ENCODE measurements around the gene PBX2. TPM values are rescaled to one million over a fixed set of nuclear protein-coding genes. Genes with fewer than 3 reads are reported as not detected.

The PBX2 gene
- total and polyA plus RNA-seq, 2 experiments from 2014 or later = 7.2 to 111 TPM

DNA sequence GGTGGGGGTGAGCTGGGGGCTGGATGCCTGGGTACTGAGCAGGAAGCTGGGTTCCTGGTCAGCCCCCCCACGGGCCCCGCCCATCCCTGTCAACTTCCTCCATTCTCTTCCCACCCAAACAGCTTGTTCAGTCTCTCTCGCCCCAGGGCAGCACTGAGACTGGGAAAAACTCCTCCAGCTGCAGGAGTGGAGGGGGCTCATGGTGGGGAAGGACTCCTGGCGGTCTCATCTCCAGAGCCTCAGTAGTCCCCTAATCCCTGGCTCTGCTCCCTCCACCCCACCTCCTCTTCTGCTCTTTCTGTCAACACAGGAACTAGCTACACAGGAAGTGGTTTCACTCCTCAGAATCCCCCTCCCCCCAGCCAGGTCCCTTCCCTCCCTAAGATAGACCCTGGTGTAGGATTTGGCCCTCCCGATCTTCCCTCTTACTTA lies 2.6 kb upstream of the PBX2 start, which contains the start of gene GPSM3:
Gene GPSM3 (minus strand): TSS at position 36 of the 432 bp plus-strand sequence. CDS start 130 bp downstream, outside the sequence.
- peaks cover 12% of the 10 kb centered on the region for H3K79me2 ChIP-seq (replicated peaks; ENCODE audit: insufficient read depth)
- H3K36me3 Mint-ChIP-seq (ENCODE audit: low read depth) = peaks cover 14% of the 10 kb centered on the region
- no peaks in the 10 kb centered on the region for H4K20me1 ChIP-seq (replicated peaks; ENCODE audit: insufficient read depth)
- DNase-seq (ENCODE audit: low spot score) (peak; percentile 85), ATAC-seq (no peak)
- peaks cover 67% of the 10 kb centered on the region for H3K4me1 Mint-ChIP-seq
- no peaks in the 10 kb centered on the region for H3K9me2 ChIP-seq (ENCODE audit: insufficient read depth)
- peaks cover 59% of the 10 kb centered on the region for H3K4me1 ChIP-seq (ENCODE audit: insufficient read depth)
- peaks cover under 1% of the 10 kb centered on the region; the same call in 1 of the 2 replicates for H3K36me3 ChIP-seq (ENCODE audit: insufficient read depth)
- H3K27ac Mint-ChIP-seq = peak within 1 kb of the TSS; percentile 81
- H3K4me3 ChIP-seq = peak within 1 kb of the TSS; percentile 43
- H2AFZ ChIP-seq = no peak within 1 kb of the TSS
- H3K27me3 ChIP-seq (ENCODE audit: insufficient read depth) = no peaks in the 10 kb centered on the region
- peaks cover 28% of the 10 kb centered on the region for H3K27me3 Mint-ChIP-seq (ENCODE audit: insufficient read depth, low read depth, poor library complexity)
- peaks cover 21% of the 10 kb centered on the region for H3F3A ChIP-seq (replicated peaks; ENCODE audit: low read depth)
- H3K9me3 Mint-ChIP-seq = no peaks in the 10 kb centered on the region; the same call in 2 of the 3 replicates
- 0 out of 2 replicates have a peak within 1 kb of the TSS, but pooled peaks have one; percentile 28 for H3K27ac ChIP-seq (ENCODE audit: low read depth)
- TF ChIP-seq EZH2phosphoT487 (IDR thresholded peaks at IDR 0.05; ENCODE audit: unreplicated experiment) (no peak), NANOG (IDR thresholded peaks at IDR 0.05; ENCODE audit: borderline replicate concordance) (no peak), ZNF114 (CRISPR knock-in tag; IDR thresholded peaks at IDR 0.05) (no peak), CTCF (conservative IDR thresholded peaks at IDR 0.05; ENCODE audit: low read depth in 2 of 2) (no peak), JUNB (IDR thresholded peaks at IDR 0.05; ENCODE audit: unreplicated experiment) (no peak), ZNF331 (CRISPR knock-in tag; IDR thresholded peaks at IDR 0.05; ENCODE audit: low read depth) (no peak), POLR2AphosphoS5 (IDR thresholded peaks at IDR 0.05; ENCODE audit: low read depth) (no peak)
- TF ChIP-seq, protein P1, sequence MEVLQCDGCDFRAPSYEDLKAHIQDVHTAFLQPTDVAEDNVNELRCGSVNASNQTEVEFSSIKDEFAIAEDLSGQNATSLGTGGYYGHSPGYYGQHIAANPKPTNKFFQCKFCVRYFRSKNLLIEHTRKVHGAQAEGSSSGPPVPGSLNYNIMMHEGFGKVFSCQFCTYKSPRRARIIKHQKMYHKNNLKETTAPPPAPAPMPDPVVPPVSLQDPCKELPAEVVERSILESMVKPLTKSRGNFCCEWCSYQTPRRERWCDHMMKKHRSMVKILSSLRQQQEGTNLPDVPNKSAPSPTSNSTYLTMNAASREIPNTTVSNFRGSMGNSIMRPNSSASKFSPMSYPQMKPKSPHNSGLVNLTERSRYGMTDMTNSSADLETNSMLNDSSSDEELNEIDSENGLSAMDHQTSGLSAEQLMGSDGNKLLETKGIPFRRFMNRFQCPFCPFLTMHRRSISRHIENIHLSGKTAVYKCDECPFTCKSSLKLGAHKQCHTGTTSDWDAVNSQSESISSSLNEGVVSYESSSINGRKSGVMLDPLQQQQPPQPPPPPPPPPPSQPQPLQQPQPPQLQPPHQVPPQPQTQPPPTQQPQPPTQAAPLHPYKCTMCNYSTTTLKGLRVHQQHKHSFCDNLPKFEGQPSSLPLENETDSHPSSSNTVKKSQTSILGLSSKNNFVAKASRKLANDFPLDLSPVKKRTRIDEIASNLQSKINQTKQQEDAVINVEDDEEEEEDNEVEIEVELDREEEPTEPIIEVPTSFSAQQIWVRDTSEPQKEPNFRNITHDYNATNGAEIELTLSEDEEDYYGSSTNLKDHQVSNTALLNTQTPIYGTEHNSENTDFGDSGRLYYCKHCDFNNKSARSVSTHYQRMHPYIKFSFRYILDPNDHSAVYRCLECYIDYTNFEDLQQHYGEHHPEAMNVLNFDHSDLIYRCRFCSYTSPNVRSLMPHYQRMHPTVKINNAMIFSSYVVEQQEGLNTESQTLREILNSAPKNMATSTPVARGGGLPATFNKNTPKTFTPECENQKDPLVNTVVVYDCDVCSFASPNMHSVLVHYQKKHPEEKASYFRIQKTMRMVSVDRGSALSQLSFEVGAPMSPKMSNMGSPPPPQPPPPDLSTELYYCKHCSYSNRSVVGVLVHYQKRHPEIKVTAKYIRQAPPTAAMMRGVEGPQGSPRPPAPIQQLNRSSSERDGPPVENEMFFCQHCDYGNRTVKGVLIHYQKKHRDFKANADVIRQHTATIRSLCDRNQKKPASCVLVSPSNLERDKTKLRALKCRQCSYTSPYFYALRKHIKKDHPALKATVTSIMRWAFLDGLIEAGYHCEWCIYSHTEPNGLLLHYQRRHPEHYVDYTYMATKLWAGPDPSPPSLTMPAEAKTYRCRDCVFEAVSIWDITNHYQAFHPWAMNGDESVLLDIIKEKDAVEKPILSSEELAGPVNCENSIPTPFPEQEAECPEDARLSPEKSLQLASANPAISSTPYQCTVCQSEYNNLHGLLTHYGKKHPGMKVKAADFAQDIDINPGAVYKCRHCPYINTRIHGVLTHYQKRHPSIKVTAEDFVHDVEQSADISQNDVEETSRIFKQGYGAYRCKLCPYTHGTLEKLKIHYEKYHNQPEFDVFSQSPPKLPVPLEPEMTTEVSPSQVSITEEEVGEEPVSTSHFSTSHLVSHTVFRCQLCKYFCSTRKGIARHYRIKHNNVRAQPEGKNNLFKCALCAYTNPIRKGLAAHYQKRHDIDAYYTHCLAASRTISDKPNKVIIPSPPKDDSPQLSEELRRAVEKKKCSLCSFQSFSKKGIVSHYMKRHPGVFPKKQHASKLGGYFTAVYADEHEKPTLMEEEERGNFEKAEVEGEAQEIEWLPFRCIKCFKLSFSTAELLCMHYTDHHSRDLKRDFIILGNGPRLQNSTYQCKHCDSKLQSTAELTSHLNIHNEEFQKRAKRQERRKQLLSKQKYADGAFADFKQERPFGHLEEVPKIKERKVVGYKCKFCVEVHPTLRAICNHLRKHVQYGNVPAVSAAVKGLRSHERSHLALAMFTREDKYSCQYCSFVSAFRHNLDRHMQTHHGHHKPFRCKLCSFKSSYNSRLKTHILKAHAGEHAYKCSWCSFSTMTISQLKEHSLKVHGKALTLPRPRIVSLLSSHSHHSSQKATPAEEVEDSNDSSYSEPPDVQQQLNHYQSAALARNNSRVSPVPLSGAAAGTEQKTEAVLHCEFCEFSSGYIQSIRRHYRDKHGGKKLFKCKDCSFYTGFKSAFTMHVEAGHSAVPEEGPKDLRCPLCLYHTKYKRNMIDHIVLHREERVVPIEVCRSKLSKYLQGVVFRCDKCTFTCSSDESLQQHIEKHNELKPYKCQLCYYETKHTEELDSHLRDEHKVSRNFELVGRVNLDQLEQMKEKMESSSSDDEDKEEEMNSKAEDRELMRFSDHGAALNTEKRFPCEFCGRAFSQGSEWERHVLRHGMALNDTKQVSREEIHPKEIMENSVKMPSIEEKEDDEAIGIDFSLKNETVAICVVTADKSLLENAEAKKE (CRISPR knock-in tag; IDR thresholded peaks at IDR 0.05) = no peak
- TF ChIP-seq, protein P2, sequence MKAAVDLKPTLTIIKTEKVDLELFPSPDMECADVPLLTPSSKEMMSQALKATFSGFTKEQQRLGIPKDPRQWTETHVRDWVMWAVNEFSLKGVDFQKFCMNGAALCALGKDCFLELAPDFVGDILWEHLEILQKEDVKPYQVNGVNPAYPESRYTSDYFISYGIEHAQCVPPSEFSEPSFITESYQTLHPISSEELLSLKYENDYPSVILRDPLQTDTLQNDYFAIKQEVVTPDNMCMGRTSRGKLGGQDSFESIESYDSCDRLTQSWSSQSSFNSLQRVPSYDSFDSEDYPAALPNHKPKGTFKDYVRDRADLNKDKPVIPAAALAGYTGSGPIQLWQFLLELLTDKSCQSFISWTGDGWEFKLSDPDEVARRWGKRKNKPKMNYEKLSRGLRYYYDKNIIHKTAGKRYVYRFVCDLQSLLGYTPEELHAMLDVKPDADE (IDR thresholded peaks at IDR 0.05) = 0 out of 2 replicates have a peak, but pooled peaks have one; percentile 36
- peak within 1 kb of the TSS; percentile 78 for H3K4me2 ChIP-seq
- peak within 1 kb of the TSS; percentile 54 for H3K4me3 Mint-ChIP-seq
